GM21367 (cell line): ENCODE measurements around the gene CYP2A6.
A peak's percentile ranks its signal among the peaks of the same experiment; 100 is the strongest.
"Not testable (repeated sequence)": the region's sequence is repeated elsewhere in the genome, so short reads cannot be mapped to it uniquely, and the experiment has no call there.

Source experiments
- ATAC-seq: cut with Tn5 transposase; IDR thresholded peaks from one replicate; pipeline ENCODE4 v1.9.1; 2021; ENCODE audit not compliant: unreplicated experiment

Gene CYP2A6

DNA sequence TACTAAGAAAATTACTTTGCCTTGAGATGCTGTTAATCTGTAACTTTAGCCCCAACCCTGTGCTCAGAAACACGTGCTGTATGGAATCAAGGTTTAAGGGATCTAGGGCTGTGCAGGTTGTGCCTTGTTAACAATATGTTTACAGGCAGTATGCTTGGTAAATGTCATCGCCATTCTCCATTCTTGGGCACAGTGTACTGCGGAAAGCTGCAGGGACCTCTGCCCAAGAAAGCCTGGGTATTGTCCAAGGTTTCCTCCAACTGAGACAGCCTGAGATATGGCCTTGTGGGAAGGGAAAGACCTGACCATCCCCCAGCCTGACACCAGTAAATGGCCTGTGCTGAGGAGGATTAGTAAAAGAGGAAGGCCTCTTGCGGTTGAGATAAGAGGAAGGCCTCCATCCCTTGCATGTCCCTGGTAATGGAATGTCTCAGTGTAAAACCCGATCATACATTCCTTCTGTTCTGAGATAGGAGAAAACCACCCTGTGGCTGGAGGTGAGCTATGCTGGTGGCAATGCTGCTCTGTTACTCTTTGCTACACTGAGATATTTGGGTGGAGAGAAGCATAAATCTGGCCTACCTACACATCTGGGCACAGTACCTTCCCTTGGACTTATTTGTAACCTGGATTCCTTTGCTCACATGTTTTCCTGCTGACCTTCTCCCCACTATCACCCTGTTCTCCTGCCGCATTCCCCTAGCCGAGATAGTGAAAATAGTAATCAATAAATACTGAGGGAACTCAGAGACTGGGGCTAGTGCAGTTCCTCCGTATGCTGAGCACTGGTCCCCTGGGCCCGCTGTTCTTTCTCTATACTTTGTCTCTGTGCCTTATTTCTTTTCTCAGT is 27.3 kb downstream of the CYP2A6 start:
- not testable (repeated sequence) for ATAC-seq

DNA sequence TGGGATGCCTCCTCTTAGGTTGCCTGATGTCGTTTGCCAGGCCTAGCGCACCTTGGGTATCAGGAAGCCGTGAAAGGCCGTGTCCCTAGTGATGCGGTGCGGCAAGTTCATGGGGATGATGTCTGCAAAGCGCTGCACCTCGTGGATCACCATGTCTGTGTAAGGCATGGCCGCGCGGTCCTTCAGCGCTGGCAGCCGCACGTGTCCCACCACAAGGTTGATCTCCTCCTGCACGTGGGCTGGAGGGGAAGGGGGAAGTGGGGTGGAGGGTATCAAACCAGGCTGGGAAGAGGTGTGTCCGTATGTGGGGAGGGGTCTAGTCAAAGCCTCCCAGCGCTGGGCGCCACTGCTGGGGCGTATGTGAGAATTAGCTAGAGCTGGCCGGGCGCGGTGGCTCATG is 28.1 kb downstream of the CYP2A6 start:
- ATAC-seq, result no peak

DNA sequence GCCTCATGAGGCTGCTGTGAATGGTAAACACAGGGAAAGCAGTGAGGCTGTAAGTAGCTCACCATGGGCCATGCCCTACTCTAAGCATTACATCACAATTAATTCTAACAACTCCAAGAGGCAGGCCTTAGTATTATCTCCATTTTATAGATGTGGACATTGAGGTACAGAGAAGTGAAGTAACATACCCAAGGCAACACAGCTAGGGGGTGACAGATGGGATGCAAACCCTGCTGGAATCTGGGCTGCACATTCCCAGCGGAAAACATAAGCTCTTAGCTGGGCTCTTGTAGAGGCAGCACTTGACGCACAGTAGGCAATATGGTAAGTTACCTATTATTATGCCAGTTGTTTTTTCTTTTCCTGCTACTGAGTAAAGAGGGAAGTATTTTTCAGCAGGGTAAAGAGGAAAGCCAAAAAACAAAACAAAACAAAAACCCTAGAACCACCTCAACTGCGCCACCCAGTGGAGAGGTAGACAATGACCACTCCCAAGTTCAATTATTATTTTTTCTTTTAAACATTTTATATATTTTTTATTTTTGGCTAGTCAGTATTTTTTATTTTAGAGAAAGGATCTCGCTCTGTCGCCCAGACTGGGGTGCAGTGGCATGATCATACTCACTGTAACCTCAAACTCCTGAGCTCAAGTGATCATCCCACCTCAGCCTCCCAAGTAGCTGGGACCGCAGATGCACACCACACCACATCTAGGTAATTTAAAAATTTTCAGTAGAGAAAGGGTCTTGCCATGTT is 30.6 kb downstream of the CYP2A6 start:
- not testable (repeated sequence) for ATAC-seq

DNA sequence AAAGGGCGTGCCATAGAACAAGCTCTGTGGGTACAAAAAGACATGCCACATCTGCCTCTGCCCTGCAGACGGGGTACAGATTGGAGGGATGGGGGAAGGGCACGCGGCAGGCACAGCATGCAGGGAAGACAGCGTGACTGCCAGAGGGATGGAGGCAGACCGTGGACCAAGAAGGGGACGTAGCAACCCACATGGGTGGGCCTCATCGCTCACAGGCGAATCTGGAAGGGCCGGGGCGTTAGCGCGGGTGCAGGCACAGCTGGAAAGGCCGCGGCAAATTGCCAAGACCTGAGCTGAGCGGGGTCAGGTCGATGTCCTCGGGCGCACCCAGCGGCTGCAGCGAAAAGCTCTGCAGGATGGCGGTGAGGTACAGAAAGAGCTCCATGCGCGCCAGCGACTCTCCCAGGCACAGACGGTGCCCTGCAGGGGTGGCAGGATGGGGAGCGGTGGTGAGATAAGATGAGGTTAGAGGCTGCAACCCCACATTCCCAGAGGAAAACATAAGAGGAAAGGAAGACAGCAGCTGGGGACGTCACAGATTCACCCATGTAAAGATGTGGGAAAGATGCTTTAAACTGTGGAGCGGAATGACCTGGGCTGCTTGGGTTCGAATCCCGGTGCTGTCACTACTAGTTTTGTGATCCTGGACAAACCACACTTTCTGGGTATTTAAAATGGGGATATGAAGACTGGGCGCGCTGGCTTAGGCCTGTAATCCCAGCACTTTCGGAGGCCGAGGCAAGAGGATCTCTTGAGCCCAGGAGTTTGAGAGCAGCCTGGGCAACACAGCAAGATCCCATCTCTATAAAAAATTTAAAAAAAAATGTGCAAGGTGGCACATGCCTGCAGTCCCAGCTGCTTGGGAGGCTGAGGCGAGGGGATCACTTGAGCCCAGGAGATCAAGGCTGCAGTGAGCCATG is 31.5 kb downstream of the CYP2A6 start:
- not testable (repeated sequence) for ATAC-seq

DNA sequence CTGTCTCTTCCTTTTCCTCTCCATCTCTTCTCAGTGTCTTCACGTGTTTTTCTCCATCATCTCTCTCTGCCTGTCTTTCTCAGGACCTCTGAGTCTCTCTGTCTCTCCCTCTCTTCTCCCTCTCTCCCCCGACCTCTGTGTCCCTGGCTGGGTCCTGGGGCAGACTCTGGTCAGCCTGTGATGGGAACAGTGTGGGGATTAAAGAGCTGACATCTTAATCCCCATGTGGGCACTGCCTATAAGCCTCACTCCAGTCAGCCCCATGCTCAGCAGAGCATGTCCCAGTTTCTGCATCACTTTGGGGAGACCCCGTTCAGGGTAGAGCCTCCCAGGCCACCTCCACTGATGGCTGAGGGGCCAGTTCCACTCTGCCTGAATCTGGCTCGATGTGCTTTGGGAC is 35.0 kb downstream of the CYP2A6 start:
- ATAC-seq, result no peak

DNA sequence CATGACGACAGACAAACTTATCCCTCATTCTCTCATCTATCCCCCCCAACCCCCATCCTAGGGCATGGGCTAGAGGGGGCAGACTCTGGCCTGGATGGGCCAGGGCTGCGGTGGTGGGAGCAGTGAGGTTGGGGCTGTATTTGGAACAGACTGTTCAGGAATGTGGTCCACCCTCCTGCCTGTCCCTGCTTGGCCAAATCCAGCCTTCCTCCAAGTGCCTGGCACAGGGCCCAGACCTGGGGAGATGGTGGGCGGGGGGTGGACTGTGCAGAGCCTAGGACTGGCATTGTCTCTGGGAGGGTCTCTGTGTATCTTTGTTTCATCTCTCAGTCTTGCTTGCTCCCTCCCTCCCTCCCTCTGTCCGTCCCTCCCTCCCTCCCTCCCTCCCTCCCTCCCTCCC is 37.1 kb downstream of the CYP2A6 start:
- no peak for ATAC-seq

DNA sequence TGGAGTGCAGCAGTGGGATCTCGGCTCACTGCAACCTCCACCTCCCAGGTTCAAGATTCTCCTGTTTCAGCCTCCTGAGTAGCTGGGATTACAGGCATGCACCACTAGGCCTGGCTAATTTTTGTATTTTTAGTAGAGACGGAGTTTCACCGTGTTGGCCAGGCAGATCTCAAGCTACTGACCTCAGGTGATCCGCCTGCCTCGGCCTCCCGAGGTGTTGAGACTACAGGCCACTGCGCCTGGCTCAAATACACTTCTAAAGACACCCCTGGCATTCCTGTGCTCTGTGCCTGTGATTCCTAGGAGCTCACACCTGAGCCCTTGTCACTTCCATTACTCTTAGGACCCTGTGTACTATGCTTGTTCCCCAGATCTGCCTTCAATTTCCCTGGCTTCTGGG is 37.7 kb downstream of the CYP2A6 start:
- ATAC-seq, result not testable (repeated sequence)

DNA sequence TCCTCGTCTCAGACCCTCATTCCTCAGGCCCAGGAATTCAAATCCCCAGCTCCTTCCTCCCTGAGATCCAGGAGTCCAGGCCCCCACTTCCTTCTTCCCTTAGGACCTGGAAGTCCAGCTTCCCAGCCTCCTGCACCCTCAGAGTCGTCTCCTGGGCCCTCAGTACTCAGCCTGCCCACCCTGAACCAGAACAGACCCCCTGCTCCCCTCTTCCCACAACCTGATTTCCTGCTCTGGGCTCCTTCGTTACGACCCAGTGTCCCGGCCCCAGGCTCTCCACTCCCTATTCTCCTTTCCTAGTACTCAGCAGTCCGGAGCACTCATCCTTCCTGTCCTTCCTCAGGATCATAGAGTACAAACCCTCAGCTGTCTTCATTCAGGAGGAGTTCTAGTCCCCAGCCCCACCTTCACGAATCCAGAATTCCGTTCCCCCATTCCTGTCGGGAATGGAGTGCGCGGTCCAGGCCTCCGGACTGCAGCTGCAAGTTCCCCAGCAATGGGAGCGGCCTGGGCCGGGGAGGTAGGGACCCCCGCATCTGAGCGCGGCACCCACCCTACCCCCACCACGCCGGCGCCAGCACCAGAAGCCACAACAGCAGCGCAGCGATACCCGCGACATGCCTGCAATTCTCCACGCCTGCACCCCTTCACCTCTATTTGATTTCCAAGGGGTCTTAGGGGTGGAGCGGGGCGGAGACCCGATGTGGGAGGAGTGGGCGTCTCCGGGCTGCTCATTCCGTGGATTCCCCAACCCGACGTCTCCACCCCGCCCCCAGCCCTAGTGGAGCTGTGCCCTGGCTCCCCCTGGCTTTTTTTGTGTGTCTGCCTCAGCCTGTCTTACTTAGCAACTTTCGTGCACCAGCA is 38.5 kb downstream of the CYP2A6 start:
- no peak for ATAC-seq

DNA sequence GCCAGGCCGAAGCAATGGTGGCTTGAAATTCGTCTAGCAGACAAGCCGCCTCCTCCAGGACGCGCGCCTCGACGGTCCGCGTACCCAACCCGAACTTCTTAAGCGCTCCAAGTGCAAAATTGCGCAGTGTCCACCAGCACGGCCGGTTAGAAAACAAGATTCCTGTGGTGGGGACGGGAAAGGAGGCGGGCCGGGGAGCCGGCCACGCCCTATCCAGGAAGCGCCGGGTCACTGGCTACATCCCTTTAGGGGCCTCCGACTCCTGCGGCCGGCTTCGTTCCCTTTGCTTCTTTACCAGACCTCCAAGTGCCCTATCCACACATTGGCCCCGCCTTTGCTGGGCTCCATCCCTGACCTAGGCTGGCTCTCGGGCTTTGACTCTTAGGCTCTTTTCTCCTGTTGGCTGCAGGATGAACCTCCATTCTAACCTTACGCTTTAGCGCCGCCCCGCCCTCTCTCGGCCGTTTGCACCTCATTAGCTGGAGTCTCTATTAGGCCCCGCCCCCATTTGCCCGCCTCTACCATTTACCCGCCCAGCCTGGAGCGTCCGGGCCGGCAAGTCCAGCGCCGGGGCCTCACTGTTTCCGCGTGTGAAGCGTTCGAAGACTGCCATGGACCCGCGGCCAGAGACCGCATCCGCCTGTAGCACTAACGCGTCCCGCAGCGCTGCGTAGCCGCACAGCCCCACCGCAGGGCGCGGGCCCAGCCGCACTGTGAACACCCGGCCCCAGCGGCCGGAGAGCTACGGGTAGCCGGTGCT is 39.4 kb downstream of the CYP2A6 start:
- peak; percentile 39 for ATAC-seq

DNA sequence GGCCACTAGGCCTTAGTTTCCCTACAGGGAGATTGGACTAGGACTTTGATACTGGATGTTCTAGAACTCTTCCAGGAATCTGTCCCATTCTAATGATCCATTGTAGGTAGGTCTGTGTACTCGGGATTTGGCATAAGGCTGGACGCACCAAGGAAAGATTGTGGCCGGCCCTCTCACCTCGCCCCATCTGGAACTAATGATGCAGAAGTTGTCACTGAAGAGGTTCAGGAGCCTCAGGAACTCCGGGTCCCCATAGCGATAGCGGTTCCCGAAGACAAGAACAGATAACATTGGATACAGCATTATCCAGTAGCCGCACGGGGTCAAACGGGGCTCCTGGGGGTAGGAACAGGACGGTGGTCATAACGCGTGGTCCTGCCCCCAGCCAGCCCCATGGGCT is 40.1 kb downstream of the CYP2A6 start:
- ATAC-seq, result no peak

DNA sequence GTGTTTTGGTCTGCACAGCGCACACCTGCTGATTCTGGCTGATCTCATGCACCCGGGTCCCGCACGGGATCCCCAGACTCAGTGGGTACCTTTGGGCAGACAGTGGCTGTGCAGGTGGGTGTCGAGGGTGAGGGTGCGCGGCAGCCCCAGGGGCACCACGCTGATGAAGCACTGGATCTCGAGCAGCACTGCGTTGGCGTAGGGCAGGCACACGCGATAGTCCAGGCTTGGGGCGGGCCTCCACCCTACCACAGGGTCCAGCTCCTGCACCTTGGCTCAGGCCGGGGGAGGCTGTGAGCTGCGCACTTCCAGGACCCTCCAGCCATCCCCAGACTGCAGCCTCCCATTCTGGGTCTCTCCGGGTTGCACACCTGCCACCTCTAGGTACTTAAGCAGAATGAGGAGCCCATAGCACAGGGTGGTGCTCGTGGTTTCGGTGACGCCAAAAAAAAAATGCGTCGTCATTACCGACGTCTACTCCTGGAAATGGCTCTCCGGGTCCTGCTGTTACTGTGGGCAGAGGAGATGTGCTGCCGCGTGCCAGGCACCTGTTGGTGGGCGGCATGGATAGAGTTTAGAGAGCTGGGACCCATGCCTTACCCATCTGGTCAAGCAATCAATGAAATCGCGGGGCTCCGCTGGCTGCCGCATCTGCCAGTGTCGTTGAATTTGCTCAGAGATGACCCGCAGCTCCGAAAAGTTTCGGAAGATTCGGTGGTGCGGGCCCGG is 40.7 kb downstream of the CYP2A6 start:
- no peak for ATAC-seq

DNA sequence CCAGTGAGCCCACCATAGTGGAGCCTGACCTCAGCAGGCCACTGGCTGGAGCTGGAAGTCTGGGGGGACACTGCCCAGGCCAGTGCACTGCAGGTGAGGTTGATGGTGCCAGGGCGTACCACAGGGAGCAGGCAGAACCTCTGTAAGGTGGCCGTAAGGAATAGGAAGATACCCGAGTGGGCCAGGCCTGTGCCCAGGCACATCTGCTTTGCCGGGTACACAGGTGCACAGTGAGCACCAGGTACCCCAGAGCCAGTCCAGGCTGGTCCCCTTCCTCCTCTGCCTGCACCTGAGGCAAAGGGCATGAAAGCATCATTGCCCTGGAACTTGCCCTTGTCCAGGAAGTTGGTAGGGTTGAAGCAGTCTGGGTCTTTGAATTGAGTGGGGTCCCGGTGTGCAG is 41.8 kb downstream of the CYP2A6 start:
- ATAC-seq, result no peak

DNA sequence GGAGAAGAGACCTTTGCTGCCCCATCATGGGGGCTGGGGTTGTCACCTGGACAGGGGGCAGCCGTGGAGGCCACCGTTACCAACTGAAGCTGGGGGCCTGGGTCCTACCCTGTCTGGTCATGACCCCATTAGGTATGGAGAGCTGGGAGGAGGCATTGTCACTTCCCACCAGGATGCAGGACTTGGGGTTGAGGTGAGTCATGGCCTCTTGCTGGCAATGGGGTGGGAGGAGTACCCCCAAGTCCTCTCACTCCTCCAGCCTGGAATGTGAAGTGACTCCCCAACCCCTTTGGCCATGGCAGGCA is 42.3 kb downstream of the CYP2A6 start:
- ATAC-seq, result no peak

DNA sequence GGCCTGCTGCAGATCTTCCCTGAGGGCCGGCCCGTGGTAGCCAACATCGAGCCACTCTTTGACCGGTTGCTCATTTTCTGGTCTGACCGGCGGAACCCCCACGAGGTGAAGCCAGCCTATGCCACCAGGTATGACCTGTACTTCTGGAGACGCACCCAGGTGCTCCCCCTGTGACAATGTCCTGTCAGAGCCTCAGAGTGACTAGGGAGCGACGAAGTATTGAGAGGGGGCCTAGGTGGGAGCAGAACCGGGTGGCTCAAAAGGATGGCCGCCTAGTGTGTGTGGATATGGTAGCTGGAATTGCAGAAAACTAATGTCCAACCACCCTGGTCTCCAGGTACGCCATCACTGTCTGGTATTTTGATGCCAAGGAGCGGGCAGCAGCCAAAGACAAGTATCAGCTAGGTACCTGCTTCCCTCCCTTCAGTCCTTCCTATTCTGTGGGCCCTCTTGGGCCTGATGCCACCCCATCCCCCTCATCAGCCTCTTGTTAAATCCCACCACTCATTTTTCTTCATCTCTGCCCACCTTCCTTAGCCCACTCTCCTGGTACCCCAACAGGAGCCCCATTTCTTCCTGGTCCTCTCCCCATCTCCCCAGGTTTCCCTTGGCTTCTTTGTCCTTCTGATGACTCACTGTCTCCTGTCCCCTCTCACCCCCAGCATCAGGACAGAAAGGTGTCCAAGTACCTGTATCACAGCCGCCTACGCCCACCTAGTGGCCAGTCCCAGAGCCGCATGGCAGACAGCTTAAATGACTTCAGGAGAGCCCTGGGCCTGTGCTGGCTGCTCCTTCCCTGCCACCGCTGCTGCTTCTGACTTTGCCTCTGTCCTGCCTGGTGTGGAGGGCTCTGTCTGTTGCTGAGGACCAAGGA is 42.9 kb downstream of the CYP2A6 start:
- ATAC-seq, result no peak

DNA sequence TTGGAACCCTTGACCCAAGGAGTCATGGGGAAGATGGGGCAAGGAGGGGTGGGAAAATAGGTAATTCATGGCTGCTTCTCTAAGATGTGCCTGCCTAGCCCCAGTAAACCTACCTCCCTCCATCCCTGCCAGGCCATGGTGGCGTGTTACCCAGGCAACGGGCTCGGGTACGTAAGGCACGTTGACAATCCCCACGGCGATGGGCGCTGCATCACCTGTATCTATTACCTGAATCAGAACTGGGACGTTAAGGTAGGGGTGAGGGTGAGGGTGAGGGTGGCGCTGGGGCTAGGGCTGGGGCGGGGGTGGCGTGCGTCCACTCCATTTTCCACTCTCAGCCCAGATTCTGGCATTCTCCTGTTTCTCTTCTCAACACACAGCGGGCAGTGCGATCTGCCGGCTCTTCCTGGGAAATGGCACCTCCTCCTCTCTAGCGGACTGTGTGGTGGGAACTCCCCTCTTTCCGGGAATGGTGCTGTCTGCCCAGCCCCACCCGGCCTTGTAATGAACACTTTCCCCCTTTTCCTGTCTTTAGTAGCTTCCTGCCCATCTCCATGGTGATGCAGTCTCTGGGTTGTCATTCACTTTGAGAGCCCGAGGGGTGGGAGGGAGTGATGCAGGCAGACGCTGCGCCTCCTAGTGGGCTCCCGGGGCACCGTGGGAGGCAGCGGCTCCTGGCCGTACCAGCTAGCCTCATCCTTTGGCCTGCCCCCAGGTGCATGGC is 43.7 kb downstream of the CYP2A6 start:
- no peak for ATAC-seq

DNA sequence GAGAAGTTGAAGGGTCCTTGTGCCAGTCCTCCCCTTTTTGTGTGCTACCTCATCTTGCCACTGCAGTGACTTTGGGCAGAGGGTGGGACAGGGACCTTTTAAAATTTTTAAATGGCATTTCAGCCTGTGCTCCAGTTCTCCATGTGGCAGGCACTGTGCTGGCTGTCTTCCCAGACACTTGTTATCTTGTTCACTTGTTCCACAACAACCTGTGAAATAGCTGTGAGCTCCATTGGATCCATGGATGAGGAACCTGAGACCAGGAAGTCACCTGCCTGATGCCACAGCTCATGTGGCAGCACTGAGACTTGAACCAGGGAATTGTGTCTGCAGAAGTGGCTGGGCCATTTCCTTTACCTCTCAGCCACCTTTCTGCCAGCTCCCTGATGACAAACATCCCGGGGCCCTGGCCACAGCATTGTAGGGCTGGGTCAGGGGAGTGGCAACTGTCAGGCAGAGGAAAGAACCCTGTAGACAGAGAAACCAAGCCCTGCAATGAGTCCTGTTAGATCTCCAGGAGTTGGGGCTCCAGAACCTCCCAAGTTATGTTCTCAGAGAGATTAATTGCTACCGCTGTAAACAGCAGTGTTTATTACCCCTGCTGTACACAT is 44.9 kb downstream of the CYP2A6 start:
- no peak for ATAC-seq

DNA sequence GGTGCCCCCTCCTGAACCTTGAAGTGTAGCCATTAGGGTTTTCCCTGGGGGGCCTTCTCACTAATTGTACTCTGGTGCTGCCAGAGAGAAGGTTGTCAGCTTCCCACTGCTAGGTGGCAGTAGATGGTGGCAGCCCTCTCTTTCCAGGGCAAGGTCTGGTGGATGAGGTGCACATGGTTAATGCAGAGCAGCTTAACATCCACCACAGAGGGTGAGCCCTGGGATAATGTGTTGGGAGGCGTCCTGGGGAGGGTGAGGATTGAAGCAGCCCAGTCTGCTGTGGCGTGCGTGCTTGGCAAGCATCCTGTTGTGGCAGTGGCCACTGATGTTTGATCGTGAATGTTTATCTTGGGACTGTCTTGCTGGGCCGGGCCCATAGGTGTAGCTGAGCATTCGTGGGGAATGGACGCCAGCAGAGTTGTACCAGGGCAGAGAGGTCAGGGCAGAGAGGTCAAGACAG is 45.4 kb downstream of the CYP2A6 start:
- ATAC-seq, result no peak
